ENCODE measurements around the gene PATJ. TPM values are rescaled to one million over a fixed set of nuclear protein-coding genes. Genes with fewer than 3 reads are reported as not detected.

Gene PATJ
- total RNA-seq, 2 donors from 2014 or later: 74.3 to 81.7 TPM

GRCh38 chr1:61931587-61932279, 189.5 kb downstream of the PATJ start:
- DNase-seq: no peak
- peaks cover 6% of the 10 kb centered on the region for H3K4me1 Mint-ChIP-seq
- H3K36me3 Mint-ChIP-seq (ENCODE audit: low read depth): peaks cover 37% of the 10 kb centered on the region
- no peaks in the 10 kb centered on the region for H3K27me3 ChIP-seq (ENCODE audit: control insufficient read depth, insufficient read depth, low read length, poor library complexity, severe bottlenecking)
- H3K36me3 ChIP-seq (ENCODE audit: control insufficient read depth, insufficient read depth, low read length): no peaks in the 10 kb centered on the region
- H3K4me3 ChIP-seq (ENCODE audit: low read length): no peak overlapping the region
- H3K27me3 Mint-ChIP-seq (ENCODE audit: insufficient read depth): no peaks in the 10 kb centered on the region
- TF ChIP-seq CTCF (conservative IDR thresholded peaks at IDR 0.05): no peak
- 97 to 100% methylated on average over 2 to 3 of the region's 3 CpGs for WGBS, 2 experiments (ENCODE audit: insufficient coverage in 1 of 2, insufficient read length in 1 of 2)
- no peak overlapping the region for H3K27ac Mint-ChIP-seq
- H3K27ac ChIP-seq (ENCODE audit: low read depth, low read length): no peak overlapping the region
- no peaks in the 10 kb centered on the region for H3K9me3 ChIP-seq (ENCODE audit: control insufficient read depth, low read length)
- H3K9ac ChIP-seq (ENCODE audit: extremely low read depth, low read length, poor library complexity, severe bottlenecking): no peak overlapping the region
- no peak overlapping the region for H3K4me3 Mint-ChIP-seq
- no peaks in the 10 kb centered on the region for H3K9me3 Mint-ChIP-seq
- H3K4me1 ChIP-seq (ENCODE audit: control insufficient read depth, insufficient read depth, low read length): no peaks in the 10 kb centered on the region

- no peaks in the 10 kb centered on the region for H3K9me3 Mint-ChIP-seq
- no peaks in the 10 kb centered on the region for H3K36me3 ChIP-seq (ENCODE audit: control insufficient read depth, insufficient read depth, low read length)
- peaks cover 37% of the 10 kb centered on the region for H3K36me3 Mint-ChIP-seq (ENCODE audit: low read depth)
- H3K9ac ChIP-seq (ENCODE audit: extremely low read depth, low read length, poor library complexity, severe bottlenecking): no peak overlapping the region
- H3K4me3 ChIP-seq (ENCODE audit: low read length): no peak overlapping the region
- H3K4me3 Mint-ChIP-seq: no peak overlapping the region
- no peaks in the 10 kb centered on the region for H3K27me3 Mint-ChIP-seq (ENCODE audit: insufficient read depth)
- WGBS, 2 experiments (ENCODE audit: insufficient coverage in 1 of 2, insufficient read length in 1 of 2): 97% methylated on average over 3 of the region's 3 CpGs; no CpG with 5 or more reads in 1 of the 2 experiments
- no peak overlapping the region for H3K27ac ChIP-seq (ENCODE audit: low read depth, low read length)
- no peak for TF ChIP-seq CTCF (conservative IDR thresholded peaks at IDR 0.05)
- no peaks in the 10 kb centered on the region for H3K27me3 ChIP-seq (ENCODE audit: control insufficient read depth, insufficient read depth, low read length, poor library complexity, severe bottlenecking)
- no peaks in the 10 kb centered on the region for H3K9me3 ChIP-seq (ENCODE audit: control insufficient read depth, low read length)
- H3K4me1 ChIP-seq (ENCODE audit: control insufficient read depth, insufficient read depth, low read length): no peaks in the 10 kb centered on the region
- H3K27ac Mint-ChIP-seq: no peak overlapping the region
- H3K4me1 Mint-ChIP-seq: peaks cover 6% of the 10 kb centered on the region
- no peak for DNase-seq
Measured at GRCh38 chr1:61935516-61935915, 193.2 kb downstream of the PATJ start.

GRCh38 chr1:61936839-61937238, 194.6 kb downstream of the PATJ start:
- no peak for DNase-seq
- WGBS, 2 experiments (ENCODE audit: insufficient coverage in 1 of 2, insufficient read length in 1 of 2): 89 to 94% methylated on average over 3 of the region's 5 CpGs
- Mint-ChIP-seq H3K9me3 (no peaks in the 10 kb centered on the region), H3K27me3 (ENCODE audit: insufficient read depth) (no peaks in the 10 kb centered on the region), H3K4me1 (peaks cover 6% of the 10 kb centered on the region), H3K27ac (no peak overlapping the region), H3K36me3 (ENCODE audit: low read depth) (peaks cover 37% of the 10 kb centered on the region), H3K4me3 (no peak overlapping the region)
- H3K9me3 ChIP-seq (ENCODE audit: control insufficient read depth, low read length): no peaks in the 10 kb centered on the region
- no peak overlapping the region for H3K4me3 ChIP-seq (ENCODE audit: low read length)
- no peak overlapping the region for H3K9ac ChIP-seq (ENCODE audit: extremely low read depth, low read length, poor library complexity, severe bottlenecking)
- no peaks in the 10 kb centered on the region for H3K4me1 ChIP-seq (ENCODE audit: control insufficient read depth, insufficient read depth, low read length)
- no peaks in the 10 kb centered on the region for H3K27me3 ChIP-seq (ENCODE audit: control insufficient read depth, insufficient read depth, low read length, poor library complexity, severe bottlenecking)
- TF ChIP-seq CTCF (conservative IDR thresholded peaks at IDR 0.05): no peak
- H3K36me3 ChIP-seq (ENCODE audit: control insufficient read depth, insufficient read depth, low read length): no peaks in the 10 kb centered on the region
- no peak overlapping the region for H3K27ac ChIP-seq (ENCODE audit: low read depth, low read length)

All from endodermal cell (in vitro differentiated cells).